Astrocyte of the cerebellum (primary cell): ENCODE data around the gene GABARAPL1.

ENCODE experiments used
- DNase-seq: peaks from one replicate; pipeline ENCODE4 v3.0.0-alpha.2; 2011; ENCODE audit warnings: low read depth
- H3K4me3 ChIP-seq: 2 replicates; pipeline ENCODE4 v1.5.1; 2011; ENCODE audit warnings: mild to moderate bottlenecking, low read depth, low read length, moderate library complexity
- CTCF ChIP-seq: IDR thresholded peaks from 2 replicates; pipeline ENCODE4 v1.5.1; 2012; ENCODE audit warnings: low read length, low read depth, moderate library complexity, mild to moderate bottlenecking; ENCODE audit errors: missing control alignments
- in situ Hi-C: cut with HindIII; loops from 2 replicates; pipeline ENCODE4 v1.10.0; 2017; ENCODE audit warnings: low sequenced_read_pairs

Gene GABARAPL1

DNA sequence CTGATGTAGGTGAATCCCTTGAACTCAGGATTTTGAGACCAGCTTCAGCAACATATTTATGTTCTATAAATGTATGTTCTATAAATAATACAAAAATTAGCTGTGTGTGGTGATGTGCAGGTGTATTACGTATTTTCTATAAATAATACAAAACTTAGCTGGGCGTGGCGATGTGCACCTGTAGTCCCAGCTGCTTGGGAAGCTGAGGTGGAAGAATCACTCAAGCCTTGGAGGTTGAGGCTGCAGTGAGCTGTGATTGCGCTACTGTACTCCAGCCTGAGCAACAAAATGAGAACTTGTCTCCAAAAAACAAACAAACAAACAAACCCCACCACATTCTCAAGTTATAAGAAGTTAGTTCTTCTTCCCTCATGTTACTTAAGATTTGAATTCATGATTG, 39.5 kb downstream of the GABARAPL1 start:
- H3K4me3 ChIP-seq: no peak overlapping the region
- no peak for TF ChIP-seq CTCF
- DNase-seq: no peak
- in situ Hi-C loops: no loop called here

GRCh38 chr12:10256064-10256463, 43.4 kb downstream of the GABARAPL1 start:
- no peak overlapping the region for H3K4me3 ChIP-seq
- no peak for TF ChIP-seq CTCF
- in situ Hi-C loops: no loop called here
- DNase-seq: no peak

DNA sequence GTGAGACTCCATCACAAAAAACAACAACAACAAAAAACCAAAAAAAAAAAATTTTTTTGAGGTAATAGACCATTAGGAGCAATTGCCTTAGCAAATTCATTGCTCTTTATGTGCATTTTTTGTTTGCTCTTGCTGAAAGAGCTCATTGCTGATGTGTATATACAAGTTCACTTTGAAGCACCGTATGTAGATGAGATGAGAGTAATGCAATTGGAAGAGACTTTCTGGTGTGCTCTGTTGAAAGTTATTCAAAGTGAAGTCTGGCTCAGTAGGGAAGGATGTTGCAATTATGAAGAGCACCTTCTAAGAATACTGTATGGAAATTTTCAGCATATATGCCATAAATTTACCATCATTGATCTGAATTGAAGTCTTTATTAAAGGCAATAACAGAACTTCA, 48.2 kb downstream of the GABARAPL1 start:
- no peak overlapping the region for H3K4me3 ChIP-seq
- DNase-seq: no peak
- in situ Hi-C loops: no loop called here
- no peak for TF ChIP-seq CTCF

GRCh38 chr12:10268037-10268436, 55.4 kb downstream of the GABARAPL1 start:
- TF ChIP-seq CTCF: no peak
- no peak for DNase-seq
- H3K4me3 ChIP-seq: no peak overlapping the region
- in situ Hi-C loops: no loop called here

- in situ Hi-C loops: no loop called here
- H3K4me3 ChIP-seq: no peak overlapping the region
- no peak for TF ChIP-seq CTCF
- no peak for DNase-seq
These were observed 59.8 kb downstream of the GABARAPL1 start for GRCh38 chr12:10272467-10272866.
